ENCODE measurements around the gene CDC42SE2. TPM values are rescaled to one million over a fixed set of nuclear protein-coding genes. Genes with fewer than 3 reads are reported as not detected.
A peak's percentile ranks its signal among the peaks of the same experiment; 100 is the strongest.

The CDC42SE2 gene
- total RNA-seq, 2 experiments from 2014 or later = 54.2 to 66.8 TPM

- H3K4me2 ChIP-seq (ENCODE audit: low read length) = peak overlapping the region; percentile 19; the same call in 1 of the 2 replicates
- H3K9me2 ChIP-seq (ENCODE audit: insufficient read depth, low read length) = no peaks in the 10 kb centered on the region
- TF ChIP-seq EZH2phosphoT487 (IDR thresholded peaks at IDR 0.05; ENCODE audit: borderline replicate concordance, low read depth, low read length) (no peak), CTCF (conservative IDR thresholded peaks at IDR 0.05; ENCODE audit: low read length) (peak; percentile 48; the same call in 1 of the 2 replicates)
- intact Hi-C loops (cut with micrococcal nuclease; ENCODE audit: unreplicated experiment) = no loop called here
- H4K20me1 ChIP-seq (ENCODE audit: insufficient read depth, low read length) = no peaks in the 10 kb centered on the region
- no TSS peak for BruUV-seq (replicated peaks)
- ChIA-PET POLR2A (interaction anchor here (0.5 to 1.3 kb wide), 3 partner anchors 12 to 1393 kb away, joined by 3 to 4 read pairs (median 3); no protein-coding TSS in a partner anchor), CTCF (ENCODE audit: unreplicated experiment) (no interaction called here)
- no peak overlapping the region for H2AFZ ChIP-seq (ENCODE audit: low read length)
- H3K9me3 ChIP-seq (ENCODE audit: low read length) = no peaks in the 10 kb centered on the region
- peaks cover 40% of the 10 kb centered on the region; the same call in 1 of the 2 replicates for H3K79me2 ChIP-seq (ENCODE audit: insufficient read depth, low read depth, low read length)
- DNase-seq (ENCODE audit: low spot score) = no peak
- no peak overlapping the region for H3K4me3 ChIP-seq (ENCODE audit: low read depth, low read length, poor library complexity, severe bottlenecking)
- H3K36me3 ChIP-seq (ENCODE audit: insufficient read depth, low read length) = peaks cover 31% of the 10 kb centered on the region
- peaks cover 20% of the 10 kb centered on the region for H3K4me1 ChIP-seq (ENCODE audit: insufficient read depth, low read length, poor library complexity, severe bottlenecking)
- H3K27ac ChIP-seq (ENCODE audit: low read depth, low read length, poor library complexity, severe bottlenecking) = no peak overlapping the region
Observed at GRCh38 chr5:131357739-131358561, 94.1 kb downstream of the CDC42SE2 start.

- Histone ChIP-seq H3K4me2 (ENCODE audit: low read length) (no peak overlapping the region), H3K9me3 (ENCODE audit: low read length) (no peaks in the 10 kb centered on the region), H3K9me2 (ENCODE audit: insufficient read depth, low read length) (no peaks in the 10 kb centered on the region), H4K20me1 (ENCODE audit: insufficient read depth, low read length) (no peaks in the 10 kb centered on the region), H2AFZ (ENCODE audit: low read length) (no peak overlapping the region), H3K4me1 (ENCODE audit: insufficient read depth, low read length, poor library complexity, severe bottlenecking) (peaks cover 14% of the 10 kb centered on the region), H3K27ac (ENCODE audit: low read depth, low read length, poor library complexity, severe bottlenecking) (no peak overlapping the region), H3K36me3 (ENCODE audit: insufficient read depth, low read length) (peaks cover 52% of the 10 kb centered on the region), H3K4me3 (ENCODE audit: low read depth, low read length, poor library complexity, severe bottlenecking) (no peak overlapping the region), H3K79me2 (ENCODE audit: insufficient read depth, low read depth, low read length) (peaks cover 47% of the 10 kb centered on the region)
- POLR2A ChIA-PET = interaction anchor here (0.6 to 3.1 kb wide), 6 partner anchors 9 to 95 kb away, joined by 3 to 18 read pairs (median 6); no protein-coding TSS in a partner anchor
- intact Hi-C loops (cut with micrococcal nuclease; ENCODE audit: unreplicated experiment) = no loop called here
- CTCF ChIA-PET (ENCODE audit: unreplicated experiment) = no interaction called here
- no TSS peak for BruUV-seq (replicated peaks)
- TF ChIP-seq CTCF (conservative IDR thresholded peaks at IDR 0.05; ENCODE audit: low read length) (no peak), EZH2phosphoT487 (IDR thresholded peaks at IDR 0.05; ENCODE audit: borderline replicate concordance, low read depth, low read length) (no peak)
- no peak for DNase-seq (ENCODE audit: low spot score)
Observed at GRCh38 chr5:131361677-131362315, 97.9 kb downstream of the CDC42SE2 start.
